GM19324 (cell line): ENCODE data around the gene TNIP2.

ENCODE experiments used
- ATAC-seq: cut with Tn5 transposase; IDR thresholded peaks from one replicate; pipeline ENCODE4 v1.9.1; 2021; ENCODE audit warnings: mild to moderate bottlenecking, moderate library complexity; ENCODE audit not compliant: unreplicated experiment, low FRiP score

TNIP2 gene

GRCh38 chr4:2794486-2795299 lies 38.6 kb upstream of the TNIP2 start:
- no peak for ATAC-seq

GRCh38 chr4:2793586-2794485 lies 37.7 kb upstream of the TNIP2 start:
- no peak for ATAC-seq

- no peak for ATAC-seq
Measured at GRCh38 chr4:2792711-2793585, 36.8 kb upstream of the TNIP2 start, which contains the start of gene SH3BP2. SH3BP2 (plus strand) TSS chr4:2793085; CDS start chr4:2820618, 27,533 bp downstream.

- no peak for ATAC-seq
Measured at GRCh38 chr4:2792396-2792710, 36.2 kb upstream of the TNIP2 start.

- ATAC-seq = no peak
Measured at GRCh38 chr4:2791518-2792395, 35.6 kb upstream of the TNIP2 start.

GRCh38 chr4:2790583-2791517 lies 34.7 kb upstream of the TNIP2 start:
- no peak for ATAC-seq

GRCh38 chr4:2789793-2790582 lies 33.9 kb upstream of the TNIP2 start:
- ATAC-seq = no peak

- ATAC-seq = no peak
Measured at GRCh38 chr4:2789351-2789750, 33.2 kb upstream of the TNIP2 start.

- no peak for ATAC-seq
Measured at GRCh38 chr4:2788532-2789103, 32.5 kb upstream of the TNIP2 start.

GRCh38 chr4:2788101-2788500 lies 32.0 kb upstream of the TNIP2 start:
- ATAC-seq = no peak

GRCh38 chr4:2787230-2788100 lies 31.3 kb upstream of the TNIP2 start:
- peak; percentile 67 for ATAC-seq

- ATAC-seq = no peak
Measured at GRCh38 chr4:2786794-2787229, 30.7 kb upstream of the TNIP2 start.

- no peak for ATAC-seq
Measured at GRCh38 chr4:2786152-2786671, 30.1 kb upstream of the TNIP2 start.

- ATAC-seq = no peak
Measured at GRCh38 chr4:2785613-2786012, 29.5 kb upstream of the TNIP2 start.

GRCh38 chr4:2783790-2784189 lies 27.7 kb upstream of the TNIP2 start:
- no peak for ATAC-seq

- ATAC-seq = no peak
Measured at GRCh38 chr4:2781911-2782310, 25.8 kb upstream of the TNIP2 start.
